ENCODE measurements around the gene SPINK4. TPM values are rescaled to one million over a fixed set of nuclear protein-coding genes. Genes with fewer than 3 reads are reported as not detected.

The SPINK4 gene
- total RNA-seq, 1 experiment from 2014 or later = not detected

DNA sequence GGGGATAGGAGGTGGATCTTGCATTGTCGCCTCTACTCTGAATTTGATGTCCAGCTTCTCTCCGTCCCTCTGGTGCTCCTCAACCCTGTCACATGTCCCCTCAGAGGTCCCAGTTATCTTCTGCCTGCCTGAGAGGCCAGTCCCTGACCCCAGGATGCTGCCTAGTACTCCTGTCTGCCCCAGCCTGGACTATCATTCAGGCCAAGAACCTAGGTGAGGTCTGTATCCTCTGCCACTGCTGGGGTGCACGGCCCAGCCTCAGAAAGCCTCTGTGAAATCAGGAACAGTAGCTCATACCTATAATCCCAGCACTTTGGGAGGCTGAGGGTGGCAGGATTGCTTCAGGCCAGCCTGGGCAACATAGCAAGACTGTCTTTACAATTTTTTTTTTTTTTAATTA, 8.6 kb downstream of the SPINK4 start:
- H3K79me2 ChIP-seq (ENCODE audit: insufficient read depth, low read length) = no peaks in the 10 kb centered on the region
- intact Hi-C loops (cut with micrococcal nuclease) = no loop called here
- no peaks in the 10 kb centered on the region for H3K27me3 ChIP-seq (ENCODE audit: insufficient read depth, low read length)
- no TSS peak for BruUV-seq (replicated peaks)
- peaks cover 10 to 11% of the 10 kb centered on the region in 2 experiments; a peak in 3 of 4 replicates for H3K36me3 ChIP-seq (ENCODE audit: control insufficient read depth in 1 of 2, insufficient read depth in 2 of 2, low read length in 2 of 2)
- POLR2A ChIA-PET = no interaction called here
- no peak overlapping the region for H2AFZ ChIP-seq (ENCODE audit: low read depth, low read length, poor library complexity, severe bottlenecking)
- H4K20me1 ChIP-seq (ENCODE audit: insufficient read depth) = no peaks in the 10 kb centered on the region
- CTCF ChIA-PET = no interaction called here
- no peak overlapping the region for H3K27ac ChIP-seq (ENCODE audit: low read depth, low read length)
- no peak overlapping the region for H3K4me3 ChIP-seq (replicated peaks in 1 of 2; ENCODE audit: low read depth in 1 of 2, low read length in 2 of 2)
- no peaks in the 10 kb centered on the region for H3K4me1 ChIP-seq (ENCODE audit: control insufficient read depth in 1 of 2, insufficient read depth in 2 of 2, low read length in 2 of 2)
- H3K9ac ChIP-seq (ENCODE audit: low read length) = no peak overlapping the region
- DNase-seq (ENCODE audit: low read depth, low spot score) = no peak
- H3K9me3 ChIP-seq (ENCODE audit: control insufficient read depth in 1 of 2, insufficient read depth in 1 of 2, low read depth in 1 of 2, low read length in 2 of 2) = no peaks in the 10 kb centered on the region
- TF ChIP-seq, protein P1, sequence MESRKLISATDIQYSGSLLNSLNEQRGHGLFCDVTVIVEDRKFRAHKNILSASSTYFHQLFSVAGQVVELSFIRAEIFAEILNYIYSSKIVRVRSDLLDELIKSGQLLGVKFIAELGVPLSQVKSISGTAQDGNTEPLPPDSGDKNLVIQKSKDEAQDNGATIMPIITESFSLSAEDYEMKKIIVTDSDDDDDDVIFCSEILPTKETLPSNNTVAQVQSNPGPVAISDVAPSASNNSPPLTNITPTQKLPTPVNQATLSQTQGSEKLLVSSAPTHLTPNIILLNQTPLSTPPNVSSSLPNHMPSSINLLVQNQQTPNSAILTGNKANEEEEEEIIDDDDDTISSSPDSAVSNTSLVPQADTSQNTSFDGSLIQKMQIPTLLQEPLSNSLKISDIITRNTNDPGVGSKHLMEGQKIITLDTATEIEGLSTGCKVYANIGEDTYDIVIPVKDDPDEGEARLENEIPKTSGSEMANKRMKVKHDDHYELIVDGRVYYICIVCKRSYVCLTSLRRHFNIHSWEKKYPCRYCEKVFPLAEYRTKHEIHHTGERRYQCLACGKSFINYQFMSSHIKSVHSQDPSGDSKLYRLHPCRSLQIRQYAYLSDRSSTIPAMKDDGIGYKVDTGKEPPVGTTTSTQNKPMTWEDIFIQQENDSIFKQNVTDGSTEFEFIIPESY (IDR thresholded peaks at IDR 0.05; ENCODE audit: extremely low read depth, insufficient replicate concordance, low read length) = no peak
- TF ChIP-seq, protein P2, sequence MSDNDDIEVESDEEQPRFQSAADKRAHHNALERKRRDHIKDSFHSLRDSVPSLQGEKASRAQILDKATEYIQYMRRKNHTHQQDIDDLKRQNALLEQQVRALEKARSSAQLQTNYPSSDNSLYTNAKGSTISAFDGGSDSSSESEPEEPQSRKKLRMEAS (IDR thresholded peaks at IDR 0.05) = no peak
- no peak for TF ChIP-seq YY1 (IDR thresholded peaks at IDR 0.05; ENCODE audit: extremely low read depth, insufficient replicate concordance, low read depth, low read length)
- no peak for TF ChIP-seq POLR2AphosphoS5 (IDR thresholded peaks at IDR 0.05; ENCODE audit: low read depth, low read length)
- no peak for TF ChIP-seq JUND (IDR thresholded peaks at IDR 0.05)
- no peak for TF ChIP-seq ELF1 (IDR thresholded peaks at IDR 0.05; ENCODE audit: borderline replicate concordance, low read depth)
- H3K4me2 ChIP-seq (ENCODE audit: low read length) = no peak overlapping the region
- no peak for ATAC-seq
- RAD21 ChIA-PET (ENCODE audit: low non-redundant PET in 1 of 2, low total read pairs in 2 of 2, uncharacterized antibody in 2 of 2, unreplicated experiment in 2 of 2) = no interaction called here
- H3K9me2 ChIP-seq (ENCODE audit: insufficient read depth) = no peaks in the 10 kb centered on the region

DNA sequence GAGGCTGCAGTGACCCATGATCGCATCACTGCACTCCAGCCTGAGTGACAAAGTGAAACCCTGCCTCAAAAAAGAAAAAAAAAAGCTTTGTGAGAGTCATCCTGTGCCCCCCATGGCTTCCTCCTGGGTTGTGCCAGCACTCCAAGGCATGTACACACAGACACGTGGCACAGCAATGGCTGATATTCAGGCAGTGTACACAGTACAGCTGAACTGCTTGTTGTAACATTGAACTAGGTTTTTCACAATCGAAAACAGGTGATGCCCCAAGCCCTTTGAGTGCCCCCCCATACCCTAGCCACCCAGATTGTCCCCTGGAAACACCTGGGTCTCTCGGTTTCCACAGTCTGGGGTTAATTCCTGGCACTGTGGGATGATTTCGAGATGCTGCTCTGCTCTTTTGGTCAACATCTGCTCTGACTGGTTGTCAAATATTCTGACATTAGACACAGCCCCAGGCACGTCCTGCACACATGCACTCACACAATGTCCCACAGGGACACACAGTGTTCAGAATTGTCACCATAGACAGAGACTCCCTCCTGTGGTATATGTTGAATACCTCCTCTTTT, 9.2 kb downstream of the SPINK4 start:
- no TSS peak for BruUV-seq (replicated peaks)

More for the DNA sequence above, 9.2 kb downstream of the SPINK4 start:
- CTCF ChIA-PET = no interaction called here
- H3K27ac ChIP-seq (ENCODE audit: low read depth, low read length) = no peak overlapping the region
- H3K27me3 ChIP-seq (ENCODE audit: insufficient read depth, low read length) = no peaks in the 10 kb centered on the region
- H3K79me2 ChIP-seq (ENCODE audit: insufficient read depth, low read length) = no peaks in the 10 kb centered on the region
- no peak overlapping the region for H3K4me3 ChIP-seq (replicated peaks in 1 of 2; ENCODE audit: low read depth in 1 of 2, low read length in 2 of 2)
- H2AFZ ChIP-seq (ENCODE audit: low read depth, low read length, poor library complexity, severe bottlenecking) = no peak overlapping the region
- no peaks in the 10 kb centered on the region for H3K9me3 ChIP-seq (ENCODE audit: control insufficient read depth in 1 of 2, insufficient read depth in 1 of 2, low read depth in 1 of 2, low read length in 2 of 2)
- no peaks in the 10 kb centered on the region for H3K4me1 ChIP-seq (ENCODE audit: control insufficient read depth in 1 of 2, insufficient read depth in 2 of 2, low read length in 2 of 2)
- H3K9me2 ChIP-seq (ENCODE audit: insufficient read depth) = no peaks in the 10 kb centered on the region
- peak; percentile 52 for ATAC-seq
- H3K9ac ChIP-seq (ENCODE audit: low read length) = no peak overlapping the region
- H3K4me2 ChIP-seq (ENCODE audit: low read length) = no peak overlapping the region
- peaks cover 10 to 13% of the 10 kb centered on the region in 2 experiments; a peak in 3 of 4 replicates for H3K36me3 ChIP-seq (ENCODE audit: control insufficient read depth in 1 of 2, insufficient read depth in 2 of 2, low read length in 2 of 2)
- H4K20me1 ChIP-seq (ENCODE audit: insufficient read depth) = no peaks in the 10 kb centered on the region
- TF ChIP-seq, protein P1 (IDR thresholded peaks at IDR 0.05; ENCODE audit: extremely low read depth, insufficient replicate concordance, low read length) = no peak
- TF ChIP-seq RAD21 (IDR thresholded peaks at IDR 0.05; ENCODE audit: low read depth) = 0 out of 2 replicates have a peak, but pooled peaks have one; percentile 4
- no peak for TF ChIP-seq EZH2phosphoT487 (IDR thresholded peaks at IDR 0.05; ENCODE audit: borderline replicate concordance)
- TF ChIP-seq EZH2 (IDR thresholded peaks at IDR 0.05) = no peak
- POLR2A ChIA-PET = no interaction called here
- intact Hi-C loops (cut with micrococcal nuclease) = no loop called here
- DNase-seq (ENCODE audit: low read depth, low spot score) = no peak
- RAD21 ChIA-PET (ENCODE audit: low non-redundant PET in 1 of 2, low total read pairs in 2 of 2, uncharacterized antibody in 2 of 2, unreplicated experiment in 2 of 2) = no interaction called here

Measured in HCT116 (cell line).